Diencephalon (tissue), 1 donor: ENCODE data around the gene KMT5C. TPM values are rescaled to one million over a fixed set of nuclear protein-coding genes. Genes with fewer than 3 reads are reported as not detected.

Source experiments
- total RNA-seq: library from RNA; depleted of rRNA; stranded (reverse); fragments of >200 nt; gene quantifications from one replicate; pipeline ENCODE4 v1.2.3, GENCODE V29; 2014

Gene KMT5C
- total RNA-seq: 11.3 TPM

GRCh38 chr19:55339105-55339888, at the start of gene KMT5C:
KMT5C (plus strand) TSS chr19:55339876; CDS start chr19:55341937, 2,061 bp downstream.

GRCh38 chr19:55325172-55325571, 14.5 kb upstream of the KMT5C start, which contains the start of gene TMEM150B:
TMEM150B (minus strand) TSS chr19:55325341; CDS start chr19:55321036, 4,305 bp downstream.

GRCh38 chr19:55354698-55355212, 15.1 kb downstream of the KMT5C start, which contains the start of gene COX6B2:
COX6B2 (minus strand) TSS chr19:55354719; CDS start chr19:55354521, 198 bp downstream.

GRCh38 chr19:55362990-55363716, 23.5 kb downstream of the KMT5C start, which contains the start of gene GARIN5B:
GARIN5B (minus strand) TSS chr19:55363260; CDS start chr19:55363066, 194 bp downstream.

GRCh38 chr19:55370305-55370988, 30.8 kb downstream of the KMT5C start, which contains the start of gene IL11:
IL11 (minus strand) TSS chr19:55370463; CDS start chr19:55370310, 153 bp downstream.

GRCh38 chr19:55376241-55376933, 36.7 kb downstream of the KMT5C start, which contains the start of gene TMEM190:
TMEM190 (plus strand) TSS chr19:55376826; CDS start chr19:55376854, 28 bp downstream.

GRCh38 chr19:55384131-55384919, 44.6 kb downstream of the KMT5C start, which contains the start of gene TMEM238:
TMEM238 (minus strand) TSS chr19:55384292; CDS start chr19:55384259, 33 bp downstream.

GRCh38 chr19:55385724-55386492, 46.2 kb downstream of the KMT5C start, which contains the start of gene RPL28:
RPL28 (plus strand) TSS chr19:55385932; CDS start chr19:55386358, 426 bp downstream.

Other genes starting within 250 kb of the KMT5C start
- gene PPP1R12C, start 222.2 kb upstream of the KMT5C start, total RNA-seq: 16.1 TPM
- 20.5 TPM for gene TNNT1, start 190.7 kb upstream of the KMT5C start, total RNA-seq
- gene TNNI3, start 182.1 kb upstream of the KMT5C start, total RNA-seq: 3.5 TPM
- gene DNAAF3, start 173.3 kb upstream of the KMT5C start, total RNA-seq: 3.9 TPM
- 67.4 TPM for gene SYT5, start 159.6 kb upstream of the KMT5C start, total RNA-seq
- gene PTPRH, start 130.4 kb upstream of the KMT5C start, total RNA-seq: 0.69 TPM
- 0.92 TPM for gene TMEM86B, start 111.1 kb upstream of the KMT5C start, total RNA-seq
- gene PPP6R1, start 80.9 kb upstream of the KMT5C start, total RNA-seq: 23.1 TPM
- gene HSPBP1, start 59.8 kb upstream of the KMT5C start, total RNA-seq: 29.8 TPM
- gene BRSK1, start 55.9 kb upstream of the KMT5C start, total RNA-seq: 111 TPM
- gene TMEM150B, start 14.5 kb upstream of the KMT5C start, total RNA-seq: not detected
- 0.92 TPM for gene COX6B2, start 14.8 kb downstream of the KMT5C start, total RNA-seq
- not detected for gene GARIN5B, start 23.4 kb downstream of the KMT5C start, total RNA-seq
- 0.23 TPM for gene IL11, start 30.6 kb downstream of the KMT5C start, total RNA-seq
- not detected for gene TMEM190, start 37.0 kb downstream of the KMT5C start, total RNA-seq
- gene TMEM238, start 44.4 kb downstream of the KMT5C start, total RNA-seq: not detected
- 129 TPM for gene RPL28, start 46.1 kb downstream of the KMT5C start, total RNA-seq
- 43.4 TPM for gene UBE2S, start 67.9 kb downstream of the KMT5C start, total RNA-seq
- 4.6 TPM for gene SHISA7, start 103.4 kb downstream of the KMT5C start, total RNA-seq
- gene ISOC2, start 121.8 kb downstream of the KMT5C start, total RNA-seq: 20.5 TPM
- not detected for gene C19orf85, start 124.9 kb downstream of the KMT5C start, total RNA-seq
- gene ZNF628, start 136.7 kb downstream of the KMT5C start, total RNA-seq: 1.6 TPM
- gene NAT14, start 145.3 kb downstream of the KMT5C start, total RNA-seq: 20.3 TPM
- 0.23 TPM for gene SSC5D, start 148.6 kb downstream of the KMT5C start, total RNA-seq
- not detected for gene SBK2, start 197.3 kb downstream of the KMT5C start, total RNA-seq
- gene SBK3, start 205.7 kb downstream of the KMT5C start, total RNA-seq: not detected
- 4.6 TPM for gene ZNF579, start 241.0 kb downstream of the KMT5C start, total RNA-seq